ENCODE measurements around the gene DOK7.
"Not testable (repeated sequence)": the region's sequence is repeated elsewhere in the genome, so short reads cannot be mapped to it uniquely, and the experiment has no call there.

Gene DOK7

DNA sequence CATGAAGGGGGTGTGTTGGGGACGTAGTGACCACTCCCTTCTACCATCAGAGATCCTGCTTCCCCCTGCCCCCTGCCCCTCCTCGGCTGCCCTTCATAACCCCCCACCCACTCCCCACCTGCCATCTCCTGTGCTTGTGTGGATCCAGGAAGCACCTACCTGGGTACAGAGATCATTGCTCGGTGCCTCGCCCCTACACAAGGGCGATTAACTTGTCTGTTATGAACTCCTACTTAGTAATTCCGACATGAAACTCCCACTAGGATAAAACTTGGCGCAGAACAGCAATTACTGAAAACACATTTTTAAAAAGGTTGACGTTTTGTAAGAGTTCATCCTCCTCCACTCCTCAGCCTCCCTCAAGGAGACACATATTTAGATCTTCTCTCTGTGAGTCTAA is 80.3 kb downstream of the DOK7 start:
- not testable (repeated sequence) for H3K36me3 ChIP-seq (ENCODE audit: control insufficient read depth, insufficient read depth, low read length); H3K9me3 ChIP-seq (ENCODE audit: control insufficient read depth, insufficient read depth, low read length); H3K27me3 ChIP-seq (ENCODE audit: control insufficient read depth, insufficient read depth, low read length); H3K9ac ChIP-seq (ENCODE audit: low read depth, low read length); H3K27ac ChIP-seq (ENCODE audit: low read depth, low read length); H3K4me1 ChIP-seq (ENCODE audit: control insufficient read depth, insufficient read depth, low read length); H3K4me3 ChIP-seq (ENCODE audit: low read depth, low read length)
